ELF-1 (cell line): ENCODE measurements around the gene ALOX12B.
A peak's percentile ranks its signal among the peaks of the same experiment; 100 is the strongest.

Source experiments
- DNase-seq: peaks from one replicate; pipeline ENCODE4 v3.0.0-alpha.2; 2016; ENCODE audit warnings: low read depth, low spot score

The ALOX12B gene

DNA sequence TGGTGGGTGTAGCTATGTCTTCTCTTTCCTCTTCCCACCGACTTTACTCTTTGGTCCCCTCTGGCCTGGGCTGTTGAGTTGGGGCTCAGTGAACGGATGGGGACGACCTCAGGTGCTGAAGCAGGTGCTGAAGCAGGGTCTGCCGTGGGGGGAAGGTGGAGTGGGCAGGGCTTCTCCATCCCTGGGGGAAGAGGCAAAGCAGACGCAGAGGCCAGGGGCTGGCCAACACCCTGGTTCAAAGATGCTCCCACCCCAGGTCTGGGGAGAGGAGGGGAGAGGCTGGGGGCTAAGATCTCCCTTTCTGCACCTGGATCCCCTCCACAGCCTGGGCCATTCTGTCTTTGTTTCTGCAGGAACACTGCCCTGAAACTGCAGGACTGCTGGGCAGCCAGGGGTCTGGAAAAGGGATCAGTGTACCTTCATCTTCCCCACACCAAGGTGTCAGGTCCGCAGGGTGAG, 22.9 kb downstream of the ALOX12B start:
- DNase-seq = no peak

DNA sequence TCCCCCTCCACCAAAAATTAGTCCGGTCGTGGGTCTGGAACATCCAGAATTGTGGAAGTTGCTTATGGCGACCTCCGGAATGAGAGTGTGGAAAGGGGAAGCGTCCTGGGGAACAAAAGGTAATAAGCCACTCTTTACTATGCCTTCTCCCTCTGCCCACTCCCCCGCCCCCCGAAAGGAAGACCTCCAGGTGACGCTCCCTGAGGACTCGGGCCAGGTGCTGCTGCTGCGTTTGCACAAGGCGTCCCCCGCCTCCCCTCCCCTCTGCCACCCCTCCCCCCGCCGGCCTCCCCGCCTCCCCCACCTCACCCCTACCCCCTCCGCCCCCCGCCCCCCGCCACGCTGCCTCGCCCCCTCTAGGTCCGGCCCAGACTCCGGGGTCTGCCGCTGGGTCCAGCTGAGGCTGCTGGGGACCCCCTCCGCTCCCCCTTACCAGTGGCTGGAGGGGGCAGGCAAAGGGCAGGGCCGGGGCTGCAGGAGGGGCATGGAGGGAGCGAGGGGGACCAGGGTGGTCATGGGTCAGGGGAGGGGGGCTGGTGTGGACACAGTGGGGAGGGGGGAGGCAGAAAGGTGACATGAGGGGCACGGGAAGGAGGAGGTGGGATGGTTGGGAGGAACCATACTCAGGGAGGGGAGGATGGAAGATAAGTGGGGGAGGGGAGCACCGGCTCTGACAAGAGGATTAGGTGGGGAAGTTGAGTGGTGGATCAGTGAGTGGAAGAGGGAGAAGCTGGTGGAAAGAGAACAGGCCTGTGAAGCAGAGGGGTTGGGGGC, 23.6 kb downstream of the ALOX12B start:
- no peak for DNase-seq

DNA sequence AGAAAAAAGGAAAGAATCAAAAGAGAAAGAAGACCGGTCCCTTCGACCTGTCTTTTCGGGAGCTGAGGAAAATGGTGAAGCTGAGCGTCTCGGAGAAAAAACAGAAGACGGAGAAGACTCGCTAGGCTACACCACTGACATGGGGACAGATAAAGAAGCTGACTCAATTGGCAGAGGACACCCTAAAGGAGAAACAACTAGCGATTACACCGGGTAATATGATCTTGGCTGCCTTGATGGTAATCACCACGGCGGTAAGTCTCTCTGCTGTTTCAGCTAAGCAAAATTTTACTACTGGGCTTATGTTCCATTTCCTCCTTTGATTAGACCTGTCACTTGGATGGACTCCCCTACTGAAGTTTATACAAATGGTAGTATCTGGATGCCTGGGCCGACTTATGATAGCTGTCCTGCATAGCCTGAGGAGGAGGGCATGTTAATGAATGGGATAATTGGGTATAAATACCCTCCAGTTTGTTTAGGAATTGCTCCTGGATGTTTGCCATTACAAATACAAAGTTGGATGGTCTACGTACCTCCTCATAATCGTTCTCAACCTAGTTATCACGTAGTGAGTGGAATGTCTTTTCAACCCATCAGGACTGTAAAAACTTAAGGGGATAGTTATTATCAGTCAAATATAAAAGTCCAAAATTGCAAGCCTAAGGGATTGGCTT, 24.6 kb downstream of the ALOX12B start:
- peak; percentile 44 for DNase-seq

DNA sequence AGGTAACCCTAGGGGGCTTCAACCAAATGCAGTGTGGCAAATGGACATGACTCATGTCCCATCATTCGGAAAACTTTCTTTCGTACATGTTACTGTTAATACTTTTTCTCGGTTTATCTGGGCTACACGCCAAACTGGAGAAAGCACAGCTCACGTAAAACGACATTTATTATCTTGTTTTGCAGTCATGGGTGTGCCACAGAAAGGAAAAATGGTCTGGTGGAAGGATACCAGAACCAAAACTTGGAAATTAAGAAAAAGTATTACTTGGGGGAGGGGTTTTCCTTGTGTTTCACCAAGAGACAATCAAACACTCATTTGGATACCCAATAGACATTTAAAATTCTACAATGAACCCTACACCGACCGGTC, 25.1 kb downstream of the ALOX12B start:
- no peak for DNase-seq

GRCh38 chr17:8061851-8062250, 25.7 kb downstream of the ALOX12B start:
- peak; percentile 52 for DNase-seq

DNA sequence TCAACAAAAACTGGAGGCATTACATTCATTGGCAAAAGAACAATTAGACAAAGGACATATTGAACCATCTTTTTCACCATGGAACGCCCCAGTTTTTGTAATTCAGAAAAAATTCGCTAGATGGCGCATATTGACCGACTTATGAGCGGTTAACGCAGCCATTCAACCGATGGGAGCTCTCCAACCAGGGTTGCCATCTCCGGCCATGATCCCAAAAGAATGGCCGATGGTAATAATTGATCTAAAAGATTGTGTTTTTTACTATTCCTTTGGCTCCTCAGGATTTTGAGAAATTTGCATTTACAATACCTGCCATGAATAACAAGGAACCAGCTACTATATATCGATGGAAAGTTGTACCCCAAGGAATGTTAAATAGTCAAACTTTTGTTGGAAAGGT, 27.2 kb downstream of the ALOX12B start:
- DNase-seq = peak; percentile 71

DNA sequence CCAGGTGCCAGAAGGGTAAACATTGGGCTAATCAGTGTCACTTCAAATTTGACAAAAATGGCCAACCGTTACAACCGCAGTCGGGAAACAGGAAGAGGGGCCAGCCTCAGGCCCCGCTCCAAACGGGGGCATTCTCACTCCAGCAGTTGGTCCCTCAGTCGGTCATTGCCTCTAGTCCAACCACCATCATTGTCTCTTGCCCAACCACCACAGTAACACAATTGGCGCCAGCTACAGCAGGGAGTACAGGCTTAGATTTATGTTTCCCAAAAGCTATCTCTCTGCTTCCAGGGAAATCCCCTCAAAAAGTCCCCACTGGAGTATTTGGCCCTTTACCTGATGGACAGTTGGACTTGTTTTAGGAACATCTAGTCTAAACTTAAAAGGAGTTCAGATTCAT, 28.4 kb downstream of the ALOX12B start:
- DNase-seq = no peak

DNA sequence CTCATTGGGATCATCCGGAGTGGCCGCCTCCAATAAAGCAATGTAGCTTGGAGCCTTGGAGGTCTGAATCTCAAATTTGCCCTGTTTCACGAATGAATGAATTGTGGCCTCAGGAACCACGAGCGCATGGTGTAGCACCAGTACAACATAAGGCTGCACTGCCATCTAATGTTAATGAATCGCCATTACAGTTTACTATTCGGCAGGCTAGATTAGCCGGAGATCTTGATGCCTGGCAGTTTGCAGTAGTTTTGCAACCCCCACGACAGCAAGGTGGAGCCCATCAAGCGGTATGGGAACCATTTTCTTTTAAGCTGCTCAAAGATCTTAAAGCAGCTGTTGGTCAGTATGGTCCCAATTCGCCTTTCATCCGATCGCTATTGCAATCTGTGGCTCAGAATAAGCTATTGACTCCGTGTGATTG, 29.8 kb downstream of the ALOX12B start:
- DNase-seq = peak; percentile 77

GRCh38 chr17:8056976-8057625, 30.4 kb downstream of the ALOX12B start:
- no peak for DNase-seq

DNA sequence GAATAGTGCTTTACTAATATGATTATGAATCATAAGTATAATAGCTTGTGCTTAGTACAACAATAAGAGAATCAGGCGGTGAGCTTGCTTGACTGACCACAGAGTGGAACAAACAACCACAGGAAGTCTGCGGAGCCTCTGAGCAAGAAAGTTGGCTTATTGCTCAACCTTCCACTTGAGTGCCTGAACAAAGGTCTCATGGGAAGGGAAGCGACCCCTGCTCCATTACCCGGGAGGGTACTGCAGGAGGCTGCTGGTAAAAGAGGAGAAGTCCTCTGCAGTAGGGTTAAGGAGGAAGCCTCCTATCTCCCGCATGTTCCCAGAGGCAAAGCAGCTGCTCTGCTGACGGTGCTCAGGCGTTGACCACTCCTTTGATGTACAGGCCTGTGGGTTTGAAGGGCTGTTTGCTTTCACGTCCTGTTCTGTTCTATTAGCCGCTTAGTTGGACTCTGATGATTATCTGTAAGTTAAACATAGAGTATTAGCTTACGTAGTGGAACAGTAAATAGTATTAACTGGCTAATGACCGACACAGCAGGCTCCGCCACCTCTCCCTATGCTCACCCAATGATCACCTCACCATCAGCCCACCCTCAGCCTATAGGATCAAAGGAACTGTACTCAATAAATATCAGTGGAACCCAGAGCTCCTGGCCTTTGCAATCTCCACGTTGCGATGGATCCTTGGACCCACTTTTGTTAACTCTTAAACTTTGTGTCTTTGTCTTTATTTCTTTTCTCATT, 31.1 kb downstream of the ALOX12B start:
- DNase-seq = peak; percentile 57

GRCh38 chr17:8055851-8056231, 31.7 kb downstream of the ALOX12B start:
- no peak for DNase-seq

DNA sequence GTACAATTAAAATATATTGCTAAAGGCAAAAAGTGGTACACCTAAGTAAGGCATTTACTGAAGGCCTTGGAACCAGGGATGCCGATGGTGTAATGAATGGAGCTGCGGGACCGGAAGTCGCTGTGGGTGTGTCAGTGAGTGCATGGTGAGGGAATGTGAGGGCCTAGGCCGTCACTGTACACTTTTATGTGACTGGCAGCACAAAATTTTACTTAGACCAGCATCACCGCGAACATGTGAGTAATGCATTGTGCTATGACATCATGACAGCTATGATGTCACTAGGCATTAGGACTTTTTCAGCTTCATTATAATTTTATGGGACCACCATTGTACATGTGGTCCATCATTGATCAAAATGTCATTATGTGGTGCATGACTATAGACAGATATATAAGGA, 33.9 kb downstream of the ALOX12B start:
- DNase-seq = no peak

- no peak for DNase-seq
Measured at GRCh38 chr17:8052256-8053252, 35.0 kb downstream of the ALOX12B start.

- no peak for DNase-seq
Measured at GRCh38 chr17:8051831-8052230, 35.7 kb downstream of the ALOX12B start.

- no peak for DNase-seq
Measured at GRCh38 chr17:8048736-8049135, 38.8 kb downstream of the ALOX12B start.

- DNase-seq = no peak
Measured at GRCh38 chr17:8048236-8048635, 39.3 kb downstream of the ALOX12B start.

GRCh38 chr17:8047769-8048110, 39.8 kb downstream of the ALOX12B start:
- no peak for DNase-seq

DNA sequence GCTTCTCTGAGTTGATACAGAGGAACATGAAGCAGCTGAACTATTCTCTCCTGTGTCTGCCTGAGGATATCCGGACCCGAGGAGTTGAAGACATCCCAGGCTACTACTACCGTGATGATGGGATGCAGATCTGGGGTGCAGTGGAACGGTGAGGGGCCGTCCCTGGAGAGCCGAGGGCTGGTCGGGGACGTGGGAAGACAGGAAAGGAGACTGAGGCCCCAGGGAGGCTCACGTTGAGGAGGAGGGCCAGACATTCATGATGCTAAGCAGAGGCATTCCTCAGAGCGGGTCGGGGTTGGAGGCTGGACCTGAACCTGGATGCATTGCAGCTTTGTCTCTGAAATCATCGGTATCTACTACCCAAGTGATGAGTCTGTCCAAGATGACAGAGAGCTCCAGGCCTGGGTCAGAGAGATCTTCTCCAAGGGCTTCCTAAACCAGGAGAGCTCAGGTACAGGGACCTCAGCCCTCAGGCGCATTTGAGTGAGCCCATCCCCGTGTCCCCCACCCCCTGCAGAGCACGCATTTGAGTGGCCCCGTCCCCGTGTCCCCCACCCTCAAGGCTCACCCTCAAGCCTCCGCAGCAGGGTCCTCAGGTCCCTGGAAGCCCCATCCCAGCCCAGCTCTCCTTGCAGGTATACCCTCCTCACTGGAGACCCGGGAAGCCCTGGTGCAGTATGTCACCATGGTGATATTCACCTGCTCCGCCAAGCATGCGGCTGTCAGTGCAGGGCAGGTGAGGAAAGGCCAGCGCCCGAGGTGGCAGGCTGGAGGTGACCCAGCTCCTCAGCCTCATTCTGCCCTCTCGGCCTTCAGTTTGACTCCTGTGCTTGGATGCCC, 40.4 kb downstream of the ALOX12B start:
- DNase-seq = no peak

DNA sequence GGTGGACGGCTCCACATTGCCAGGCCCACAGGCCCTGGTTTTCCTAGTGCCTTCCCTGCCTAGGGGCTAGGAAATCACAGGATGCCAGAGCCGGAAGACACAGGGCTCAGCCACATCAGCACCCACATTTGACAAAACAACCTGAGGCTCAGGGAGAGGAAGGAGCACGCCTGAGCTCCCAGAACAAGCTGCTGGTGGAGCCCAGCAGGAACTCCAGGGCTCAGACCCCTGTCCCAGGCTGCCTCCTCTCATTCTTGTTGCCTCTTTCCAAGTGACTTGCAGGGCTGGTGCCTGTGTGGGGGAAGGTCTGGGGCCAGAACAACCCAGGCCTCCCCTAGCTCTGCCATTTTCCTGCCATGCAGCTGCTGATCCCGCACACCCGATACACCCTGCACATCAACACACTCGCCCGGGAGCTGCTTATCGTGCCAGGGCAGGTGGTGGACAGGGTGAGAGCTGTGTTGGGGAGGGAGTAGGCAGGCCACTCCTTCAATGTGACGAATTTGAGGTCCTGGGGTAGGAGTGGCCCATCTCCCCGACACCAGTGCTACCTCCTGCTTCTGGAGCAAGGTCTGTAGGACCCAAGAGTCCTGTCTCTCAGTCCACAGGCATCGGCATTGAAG, 41.1 kb downstream of the ALOX12B start:
- DNase-seq = no peak
